ENCODE results near the gene KDR. TPM values are rescaled to one million over a fixed set of nuclear protein-coding genes. Genes with fewer than 3 reads are reported as not detected.

The KDR gene
- total and polyA plus RNA-seq, 2 donors (not counting 1 experiment from before 2014, with no cell fraction given): not detected

- ATAC-seq (ENCODE audit: low read depth): no peak
- Histone ChIP-seq H3K9ac (ENCODE audit: low read length) (no peak overlapping the region), H3K9me3 (ENCODE audit: control extremely low read depth in 1 of 3, control insufficient read depth in 2 of 3, insufficient read depth in 1 of 3, low read length in 2 of 3) (no peaks in the 10 kb centered on the region), H2AFZ (ENCODE audit: insufficient read depth, low read depth, low read length, poor library complexity, severe bottlenecking) (no peak overlapping the region), H3K27ac (ENCODE audit: low read length in 2 of 2) (no peak overlapping the region), H3K4me1 (ENCODE audit: control insufficient read depth in 2 of 2, insufficient read depth in 2 of 2, low read length in 2 of 2) (no peaks in the 10 kb centered on the region), H3K27me3 (replicated peaks in 1 of 4; ENCODE audit: control extremely low read depth in 1 of 4, control insufficient read depth in 3 of 4, insufficient read depth in 4 of 4, low read length in 3 of 4) (peaks cover 0 to 3% (median 0%) of the 10 kb centered on the region in 4 experiments), H3K79me2 (ENCODE audit: control insufficient read depth, insufficient read depth, low read length) (no peaks in the 10 kb centered on the region), H3K36me3 (replicated peaks in 1 of 2; ENCODE audit: control extremely low read depth in 1 of 2, control insufficient read depth in 1 of 2, extremely low read depth in 1 of 2, insufficient read depth in 2 of 2, low read length in 1 of 2) (no peaks in the 10 kb centered on the region), H3K4me2 (replicated peaks; ENCODE audit: low read depth, low read length, poor library complexity, severe bottlenecking) (no peak overlapping the region), H3K4me3 (ENCODE audit: control extremely low read depth in 1 of 5, extremely low read depth in 1 of 5, insufficient read depth in 1 of 5, low read depth in 2 of 5, low read length in 4 of 5) (no peak overlapping the region), H4K20me1 (ENCODE audit: control insufficient read depth, insufficient read depth, low read length, poor library complexity, severe bottlenecking) (no peaks in the 10 kb centered on the region)
- POLR2A ChIA-PET: no interaction called here
- TF ChIP-seq EZH2 (IDR thresholded peaks at IDR 0.05; ENCODE audit: borderline replicate concordance, insufficient read depth, low read depth, low read length, poor library complexity, severe bottlenecking): no peak
- no peak for TF ChIP-seq CTCF (IDR thresholded peaks at IDR 0.05)
- 100% methylated on average over 2 of the region's 8 CpGs for WGBS (ENCODE audit: insufficient coverage)
- CTCF ChIA-PET: no interaction called here
- intact Hi-C loops (cut with micrococcal nuclease): no loop called here
- no peaks in the 10 kb centered on the region for H3K27me3 Mint-ChIP-seq
- no peak overlapping the region for H3K4me3 Mint-ChIP-seq
- no peak for DNase-seq
- no peaks in the 10 kb centered on the region for H3K4me1 Mint-ChIP-seq
- H3K9me3 Mint-ChIP-seq (ENCODE audit: insufficient read depth): no peaks in the 10 kb centered on the region
- no peak overlapping the region for H3K27ac Mint-ChIP-seq
Measured at GRCh38 chr4:55110131-55110530, 15.3 kb downstream of the KDR start.

- CTCF ChIA-PET: no interaction called here
- Histone ChIP-seq H3K4me1 (ENCODE audit: control insufficient read depth in 2 of 2, insufficient read depth in 2 of 2, low read length in 2 of 2) (no peaks in the 10 kb centered on the region), H3K79me2 (ENCODE audit: control insufficient read depth, insufficient read depth, low read length) (no peaks in the 10 kb centered on the region), H3K9me3 (ENCODE audit: control extremely low read depth in 1 of 3, control insufficient read depth in 2 of 3, insufficient read depth in 1 of 3, low read length in 2 of 3) (no peaks in the 10 kb centered on the region), H3K27me3 (replicated peaks in 1 of 4; ENCODE audit: control extremely low read depth in 1 of 4, control insufficient read depth in 3 of 4, insufficient read depth in 4 of 4, low read length in 3 of 4) (peaks cover 0 to 3% (median 0%) of the 10 kb centered on the region in 4 experiments), H3K36me3 (replicated peaks in 1 of 2; ENCODE audit: control extremely low read depth in 1 of 2, control insufficient read depth in 1 of 2, extremely low read depth in 1 of 2, insufficient read depth in 2 of 2, low read length in 1 of 2) (no peaks in the 10 kb centered on the region), H3K4me2 (replicated peaks; ENCODE audit: low read depth, low read length, poor library complexity, severe bottlenecking) (no peak overlapping the region), H3K27ac (ENCODE audit: low read length in 2 of 2) (no peak overlapping the region), H2AFZ (ENCODE audit: insufficient read depth, low read depth, low read length, poor library complexity, severe bottlenecking) (no peak overlapping the region), H3K4me3 (ENCODE audit: control extremely low read depth in 1 of 5, extremely low read depth in 1 of 5, insufficient read depth in 1 of 5, low read depth in 2 of 5, low read length in 4 of 5) (no peak overlapping the region), H4K20me1 (ENCODE audit: control insufficient read depth, insufficient read depth, low read length, poor library complexity, severe bottlenecking) (no peaks in the 10 kb centered on the region), H3K9ac (ENCODE audit: low read length) (no peak overlapping the region)
- no CpG with 5 or more reads among the region's 3 CpGs for WGBS (ENCODE audit: insufficient coverage)
- ATAC-seq (ENCODE audit: low read depth): no peak
- no peak for DNase-seq
- POLR2A ChIA-PET: no interaction called here
- H3K4me3 Mint-ChIP-seq: no peak overlapping the region
- no peak overlapping the region for H3K27ac Mint-ChIP-seq
- no peak for TF ChIP-seq EZH2 (IDR thresholded peaks at IDR 0.05; ENCODE audit: borderline replicate concordance, insufficient read depth, low read depth, low read length, poor library complexity, severe bottlenecking)
- TF ChIP-seq CTCF (IDR thresholded peaks at IDR 0.05): no peak
- H3K4me1 Mint-ChIP-seq: no peaks in the 10 kb centered on the region
- intact Hi-C loops (cut with micrococcal nuclease): no loop called here
- H3K9me3 Mint-ChIP-seq (ENCODE audit: insufficient read depth): no peaks in the 10 kb centered on the region
- H3K27me3 Mint-ChIP-seq: no peaks in the 10 kb centered on the region
Measured at GRCh38 chr4:55107054-55107453, 18.3 kb downstream of the KDR start.

All from B cell (primary cell).